ENCODE data around the gene ENTPD8.

The ENTPD8 gene

DNA sequence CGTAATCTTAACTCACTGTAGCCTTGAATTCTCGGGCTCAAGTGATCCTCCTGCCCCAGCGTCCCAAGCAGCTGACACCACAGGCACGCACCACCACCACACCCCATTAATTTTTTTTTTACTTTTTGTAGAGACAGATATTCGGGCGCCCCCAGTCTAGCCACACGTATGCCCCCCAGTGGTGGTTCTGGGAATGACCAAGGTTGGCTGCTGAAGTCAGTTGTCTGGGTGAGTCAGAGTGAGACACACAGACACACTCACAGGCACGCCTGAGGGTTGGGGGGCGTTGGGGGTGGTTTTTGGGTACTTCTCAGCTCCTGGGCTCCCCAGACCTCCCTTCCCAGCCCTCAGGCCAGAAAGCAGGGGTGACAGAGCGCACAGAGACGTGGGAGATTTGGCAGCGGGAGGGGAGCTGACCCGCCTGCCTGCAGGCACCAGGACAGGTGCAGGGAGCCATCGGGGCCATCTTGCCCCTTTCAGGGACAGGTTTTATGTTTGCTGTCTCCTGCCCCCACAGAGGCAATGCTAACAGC is 4.2 kb upstream of the ENTPD8 start:
- TF ChIP-seq, protein P1, sequence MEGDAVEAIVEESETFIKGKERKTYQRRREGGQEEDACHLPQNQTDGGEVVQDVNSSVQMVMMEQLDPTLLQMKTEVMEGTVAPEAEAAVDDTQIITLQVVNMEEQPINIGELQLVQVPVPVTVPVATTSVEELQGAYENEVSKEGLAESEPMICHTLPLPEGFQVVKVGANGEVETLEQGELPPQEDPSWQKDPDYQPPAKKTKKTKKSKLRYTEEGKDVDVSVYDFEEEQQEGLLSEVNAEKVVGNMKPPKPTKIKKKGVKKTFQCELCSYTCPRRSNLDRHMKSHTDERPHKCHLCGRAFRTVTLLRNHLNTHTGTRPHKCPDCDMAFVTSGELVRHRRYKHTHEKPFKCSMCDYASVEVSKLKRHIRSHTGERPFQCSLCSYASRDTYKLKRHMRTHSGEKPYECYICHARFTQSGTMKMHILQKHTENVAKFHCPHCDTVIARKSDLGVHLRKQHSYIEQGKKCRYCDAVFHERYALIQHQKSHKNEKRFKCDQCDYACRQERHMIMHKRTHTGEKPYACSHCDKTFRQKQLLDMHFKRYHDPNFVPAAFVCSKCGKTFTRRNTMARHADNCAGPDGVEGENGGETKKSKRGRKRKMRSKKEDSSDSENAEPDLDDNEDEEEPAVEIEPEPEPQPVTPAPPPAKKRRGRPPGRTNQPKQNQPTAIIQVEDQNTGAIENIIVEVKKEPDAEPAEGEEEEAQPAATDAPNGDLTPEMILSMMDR (conservative IDR thresholded peaks at IDR 0.05): peak; percentile 92
- no peak overlapping the region for H3K27ac ChIP-seq

DNA sequence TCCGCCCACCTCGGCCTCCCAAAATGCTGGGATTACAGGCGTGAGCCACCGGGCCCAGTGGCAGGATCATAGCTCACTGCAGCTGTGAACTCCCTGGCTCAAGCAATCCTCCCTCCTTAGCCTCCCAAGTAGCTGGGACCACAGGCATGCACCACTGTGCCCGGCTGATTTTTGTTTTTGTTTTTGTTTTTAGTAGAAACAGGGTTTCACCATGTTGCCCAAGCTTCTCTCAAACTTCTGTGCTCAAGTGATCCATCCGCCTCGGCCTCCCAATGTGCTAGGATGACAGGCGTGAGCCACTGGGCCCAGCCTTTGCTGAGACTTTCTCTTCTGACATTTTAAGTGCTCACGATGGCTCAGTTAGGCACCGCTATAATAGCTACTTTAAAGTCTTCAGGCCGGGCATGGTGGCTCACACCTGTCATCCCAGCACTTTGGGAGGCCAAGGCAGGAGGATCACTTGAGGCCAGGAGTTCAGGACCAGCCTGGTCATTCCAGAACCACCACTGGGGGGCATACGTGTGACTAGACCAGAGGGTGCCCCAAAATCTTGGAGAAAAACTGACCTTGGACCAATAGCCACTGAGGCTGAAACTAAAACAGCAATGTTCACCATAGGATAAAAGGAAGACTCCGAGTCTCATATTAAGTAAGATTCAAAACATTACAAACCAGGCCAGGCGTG is 3.1 kb upstream of the ENTPD8 start:
- no peak overlapping the region for H3K27ac ChIP-seq
- TF ChIP-seq, protein P1 (conservative IDR thresholded peaks at IDR 0.05): no peak

DNA sequence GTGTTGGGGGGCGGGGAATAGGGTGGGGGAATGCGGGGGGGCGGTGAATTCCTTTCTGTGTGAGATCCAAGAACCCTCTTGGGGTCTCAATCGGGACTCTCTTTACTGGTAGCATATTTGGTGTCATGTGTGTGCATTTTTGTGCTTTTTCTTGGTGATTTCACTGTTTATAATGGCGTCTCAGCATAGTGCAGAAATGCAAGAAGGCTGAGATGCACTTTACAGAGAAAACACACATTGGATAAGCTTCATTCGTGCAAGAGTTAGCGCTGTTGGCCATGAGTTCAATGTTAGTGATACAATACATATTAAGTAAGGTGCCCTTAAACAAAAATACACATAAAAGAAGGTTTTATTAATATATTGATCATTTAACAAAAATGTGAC is 771 bp upstream of the ENTPD8 start:
- peak overlapping the region; percentile 36; the same call in 1 of the 2 replicates for H3K27ac ChIP-seq
- TF ChIP-seq, protein P1 (conservative IDR thresholded peaks at IDR 0.05): no peak

DNA sequence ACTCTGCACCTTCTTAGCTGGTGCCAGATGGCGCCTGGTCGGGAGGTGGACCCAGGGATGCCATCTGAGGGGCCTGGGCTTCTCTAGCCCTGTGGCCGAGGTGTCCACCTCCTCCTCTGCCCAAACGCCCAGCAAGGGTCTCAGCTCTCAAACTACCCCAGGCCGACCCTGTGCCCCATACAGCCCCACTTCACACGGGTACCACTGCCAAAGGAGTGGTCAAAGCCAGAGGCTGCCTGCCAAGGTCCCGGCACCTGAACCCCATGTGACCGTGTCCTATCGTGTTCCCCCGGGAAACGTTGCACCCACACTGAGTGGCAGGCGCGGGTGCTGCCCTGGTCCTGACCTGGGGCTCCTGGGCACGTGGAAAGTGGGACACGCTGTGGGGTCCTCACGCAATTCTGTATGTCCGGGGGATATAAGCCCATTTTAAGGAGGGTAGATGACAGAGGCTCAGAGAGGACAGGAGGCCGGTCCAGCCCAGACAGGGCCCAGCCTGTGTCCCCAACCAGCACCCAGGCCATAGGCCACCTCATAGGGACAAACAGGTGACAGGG is 1.9 kb downstream of the ENTPD8 start:
- TF ChIP-seq, protein P1 (conservative IDR thresholded peaks at IDR 0.05): no peak
- no peak overlapping the region for H3K27ac ChIP-seq

DNA sequence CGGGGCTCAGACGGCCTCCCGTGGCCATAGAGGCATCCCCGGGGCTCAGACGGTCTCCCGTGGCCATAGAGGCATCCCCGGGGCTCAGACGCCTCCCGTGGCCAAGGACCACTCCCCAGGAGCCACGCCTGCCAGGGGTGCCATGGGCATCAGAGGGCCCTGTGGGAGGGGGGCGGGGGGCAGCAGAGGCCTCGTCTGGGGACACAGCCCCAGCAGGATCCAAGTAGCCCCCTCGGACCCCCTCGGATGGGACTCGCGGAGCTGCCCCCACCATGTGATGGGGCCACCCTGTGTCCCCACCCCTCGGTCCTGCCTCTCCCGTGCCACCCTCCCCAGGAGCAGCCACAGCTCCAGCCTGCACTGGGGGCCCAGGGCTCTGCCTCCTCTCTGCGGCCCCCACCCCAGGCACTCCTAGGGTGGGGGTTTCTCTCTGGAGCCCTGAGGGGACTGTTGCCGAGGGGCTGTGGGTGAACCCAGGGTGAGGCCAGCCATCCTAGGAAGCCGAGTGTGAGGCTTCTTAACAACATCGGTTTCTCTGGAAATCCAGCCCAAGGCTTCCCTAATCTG is 2.5 kb downstream of the ENTPD8 start:
- TF ChIP-seq, protein P1 (conservative IDR thresholded peaks at IDR 0.05): no peak
- H3K27ac ChIP-seq: no peak overlapping the region

DNA sequence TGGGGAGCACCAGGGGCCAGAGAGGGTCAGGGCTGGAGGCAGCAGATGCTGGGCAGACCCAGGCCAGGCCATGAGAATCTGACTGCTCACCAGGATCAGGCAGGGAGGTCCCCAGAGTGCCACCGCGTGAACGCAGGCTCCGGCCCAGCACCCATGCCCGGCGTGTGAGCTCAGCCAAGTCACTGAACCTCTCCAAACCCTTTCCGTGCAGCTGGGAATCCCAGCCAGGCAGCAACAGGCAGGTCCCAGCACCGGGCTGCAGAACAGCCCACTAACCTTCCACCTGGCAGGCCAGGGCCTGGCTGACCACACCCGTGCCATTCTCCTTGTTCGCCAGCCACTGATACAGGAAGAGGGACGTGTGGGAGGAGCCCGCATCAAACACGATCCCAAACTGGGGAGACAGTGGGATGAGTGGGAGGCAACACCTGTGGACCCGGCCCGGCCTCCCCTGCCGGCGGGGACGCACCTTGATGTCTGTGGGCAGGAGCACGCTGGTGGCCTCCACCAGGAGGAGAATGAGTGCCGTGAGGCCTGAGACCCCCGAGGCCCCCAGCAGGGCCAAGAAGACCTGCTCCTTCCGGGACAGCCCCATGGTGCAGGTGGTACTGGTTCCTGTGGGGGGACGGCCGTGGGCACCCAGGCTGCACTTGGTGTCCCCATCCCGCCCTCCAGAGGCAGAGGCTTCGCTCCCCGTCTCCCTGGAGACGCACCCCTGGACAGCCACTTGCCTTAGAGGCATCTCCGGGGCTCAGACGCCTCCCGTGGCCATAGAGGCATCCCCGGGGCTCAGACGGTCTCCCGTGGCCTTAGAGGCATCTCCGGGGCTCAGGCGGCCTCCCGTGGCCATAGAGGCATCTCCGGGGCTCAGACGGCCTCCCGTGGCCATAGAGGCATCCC is 3.2 kb downstream of the ENTPD8 start:
- TF ChIP-seq, protein P1 (conservative IDR thresholded peaks at IDR 0.05): no peak
- no peak overlapping the region for H3K27ac ChIP-seq

Measured in VCaP (cell line).